GM23338 (cell line): ENCODE measurements around the gene STPG4. TPM values are rescaled to one million over a fixed set of nuclear protein-coding genes. Genes with fewer than 3 reads are reported as not detected.

Source experiments
- ATAC-seq: fragments of 200-7000 bp; cut with Tn5 transposase; 3 replicates; pipeline ENCODE4 v1.9.1; 2020
- DNase-seq: peaks from one replicate; pipeline ENCODE4 v3.0.0-alpha.2; 2015; ENCODE audit warnings: low spot score
- H2AFZ ChIP-seq: fragments of 200-600 bp; sonication (generic); 2 replicates; pipeline ENCODE4 v1.8.0; 2016; ENCODE audit warnings: antibody characterized with exemption, mild to moderate bottlenecking, moderate library complexity
- H3F3A ChIP-seq: fragments of 200-600 bp; sonication (generic); replicated peaks from 2 replicates; pipeline ENCODE4 v1.8.0; 2017; ENCODE audit warnings: antibody characterized with exemption, mixed run types, low read depth
- H3K27ac ChIP-seq: fragments of 200-600 bp; sonication (generic); 2 replicates; pipeline ENCODE4 v1.6.1; 2016; ENCODE audit warnings: low read depth
- H3K27me3 ChIP-seq: fragments of 200-600 bp; sonication (generic); 2 replicates; pipeline ENCODE4 v1.8.0; 2016; ENCODE audit warnings: mild to moderate bottlenecking, mixed run types, moderate library complexity; ENCODE audit not compliant: insufficient read depth
- H3K36me3 ChIP-seq: fragments of 200-600 bp; sonication (generic); 2 replicates; pipeline ENCODE4 v1.8.0; 2016; ENCODE audit warnings: mild to moderate bottlenecking; ENCODE audit not compliant: insufficient read depth
- H3K4me1 ChIP-seq: fragments of 200-600 bp; sonication (generic); 2 replicates; pipeline ENCODE4 v1.8.0; 2016; ENCODE audit warnings: mild to moderate bottlenecking, moderate library complexity; ENCODE audit not compliant: insufficient read depth
- H3K4me2 ChIP-seq: fragments of 200-600 bp; sonication (generic); 2 replicates; pipeline ENCODE4 v1.7.1; 2017; ENCODE audit warnings: mixed run types
- H3K4me3 ChIP-seq: fragments of 200-600 bp; sonication (generic); 2 replicates; pipeline ENCODE4 v1.6.1; 2016; ENCODE audit warnings: mixed run types
- H3K79me2 ChIP-seq: fragments of 200-600 bp; sonication (generic); replicated peaks from 2 replicates; pipeline ENCODE4 v1.8.0; 2017; ENCODE audit warnings: mild to moderate bottlenecking; ENCODE audit not compliant: insufficient read depth
- H3K9me2 ChIP-seq: fragments of 200-600 bp; sonication (generic); 2 replicates; pipeline ENCODE4 v1.8.0; 2017; ENCODE audit not compliant: insufficient read depth
- H4K20me1 ChIP-seq: fragments of 200-600 bp; sonication (generic); replicated peaks from 2 replicates; pipeline ENCODE4 v1.8.0; 2017; ENCODE audit warnings: mild to moderate bottlenecking; ENCODE audit not compliant: insufficient read depth
- H3K27ac Mint-ChIP-seq: 2 replicates; pipeline ENCODE4 v1.8.0; 2020; ENCODE audit warnings: inconsistent platforms, mild to moderate bottlenecking, moderate library complexity, mixed read lengths
- H3K27me3 Mint-ChIP-seq: 3 replicates; pipeline ENCODE4 v1.8.0; 2022; ENCODE audit warnings: low read depth, mild to moderate bottlenecking, moderate library complexity, mixed read lengths, inconsistent platforms; ENCODE audit not compliant: insufficient read depth, poor library complexity
- H3K36me3 Mint-ChIP-seq: 3 replicates; pipeline ENCODE4 v1.8.0; 2021; ENCODE audit warnings: low read depth, mild to moderate bottlenecking, inconsistent platforms, moderate library complexity, mixed read lengths
- H3K4me1 Mint-ChIP-seq: 3 replicates; pipeline ENCODE4 v1.8.0; 2020; ENCODE audit warnings: mild to moderate bottlenecking, inconsistent platforms, mixed read lengths
- H3K4me3 Mint-ChIP-seq: 3 replicates; pipeline ENCODE4 v1.8.0; 2021; ENCODE audit warnings: moderate library complexity, mild to moderate bottlenecking, inconsistent platforms, mixed read lengths
- H3K9me3 Mint-ChIP-seq: 3 replicates; pipeline ENCODE4 v1.8.0; 2020; ENCODE audit warnings: moderate library complexity, mild to moderate bottlenecking, inconsistent platforms, mixed read lengths
- CREB1 ChIP-seq: fragments of 250-450 bp; sonication (Bioruptor Pico); IDR thresholded peaks from 2 replicates; pipeline ENCODE4 v1.5.0; 2020; ENCODE audit warnings: low read depth, mild to moderate bottlenecking, moderate library complexity
- EZH2 ChIP-seq: fragments of 200-600 bp; sonication (generic); IDR thresholded peaks from one replicate; pipeline ENCODE4 v1.8.0; 2017; ENCODE audit warnings: antibody characterized with exemption, mild to moderate bottlenecking, low read depth; ENCODE audit not compliant: unreplicated experiment
- JUNB ChIP-seq: IDR thresholded peaks from one replicate; pipeline ENCODE4 v1.6.1; 2016; ENCODE audit warnings: antibody characterized with exemption; ENCODE audit not compliant: unreplicated experiment
- NANOG ChIP-seq: IDR thresholded peaks from 2 replicates; pipeline ENCODE4 v1.6.1; 2016; ENCODE audit warnings: antibody characterized with exemption, borderline replicate concordance
- POLR2AphosphoS5 ChIP-seq: IDR thresholded peaks from 2 replicates; pipeline ENCODE4 v1.6.1; 2016; ENCODE audit warnings: antibody characterized with exemption, low read depth
- ZNF114 ChIP-seq: fragments of 250-450 bp; sonication (Bioruptor Pico); IDR thresholded peaks from 2 replicates; pipeline ENCODE4 v1.5.0; 2020; ENCODE audit warnings: mild to moderate bottlenecking, moderate library complexity
- polyA plus RNA-seq: library from polyadenylated mRNA; unstranded; fragments of >200 nt; fragmentation: Nextera tagmentation; extraction: Ambion mirVana; gene quantifications from 2 replicates; pipeline ENCODE4 v1.2.1, GENCODE V29; 2016
- total RNA-seq: library from RNA; depleted of rRNA; stranded (reverse); fragments of >200 nt; shearing (Covaris generic); gene quantifications from 2 replicates; pipeline ENCODE4 v1.2.3, GENCODE V29; 2014
- TF ChIP-seq, protein P1 (sequence below): IDR thresholded peaks from one replicate; pipeline ENCODE4 v1.6.1; 2018; ENCODE audit warnings: antibody characterized with exemption; ENCODE audit not compliant: unreplicated experiment
- TF ChIP-seq, protein P2 (sequence below), 2 experiments: fragments of 200-600 bp in 1 of 2; sonication (generic) in 1 of 2; conservative IDR thresholded peaks; 2 replicates each; pipeline versions ENCODE4 v1.5.1 to v1.6.1; 2016 to 2017; ENCODE audit warnings: antibody characterized with exemption in 2 of 2, low read depth in 2 of 2, mild to moderate bottlenecking in 2 of 2, moderate library complexity in 1 of 2
- TF ChIP-seq, protein P3 (sequence below): IDR thresholded peaks from 2 replicates; pipeline ENCODE4 v1.6.1; 2016; ENCODE audit warnings: antibody characterized with exemption

The STPG4 gene
- total and polyA plus RNA-seq, 2 experiments from 2014 or later: 0.28 TPM; not detected in 1

DNA sequence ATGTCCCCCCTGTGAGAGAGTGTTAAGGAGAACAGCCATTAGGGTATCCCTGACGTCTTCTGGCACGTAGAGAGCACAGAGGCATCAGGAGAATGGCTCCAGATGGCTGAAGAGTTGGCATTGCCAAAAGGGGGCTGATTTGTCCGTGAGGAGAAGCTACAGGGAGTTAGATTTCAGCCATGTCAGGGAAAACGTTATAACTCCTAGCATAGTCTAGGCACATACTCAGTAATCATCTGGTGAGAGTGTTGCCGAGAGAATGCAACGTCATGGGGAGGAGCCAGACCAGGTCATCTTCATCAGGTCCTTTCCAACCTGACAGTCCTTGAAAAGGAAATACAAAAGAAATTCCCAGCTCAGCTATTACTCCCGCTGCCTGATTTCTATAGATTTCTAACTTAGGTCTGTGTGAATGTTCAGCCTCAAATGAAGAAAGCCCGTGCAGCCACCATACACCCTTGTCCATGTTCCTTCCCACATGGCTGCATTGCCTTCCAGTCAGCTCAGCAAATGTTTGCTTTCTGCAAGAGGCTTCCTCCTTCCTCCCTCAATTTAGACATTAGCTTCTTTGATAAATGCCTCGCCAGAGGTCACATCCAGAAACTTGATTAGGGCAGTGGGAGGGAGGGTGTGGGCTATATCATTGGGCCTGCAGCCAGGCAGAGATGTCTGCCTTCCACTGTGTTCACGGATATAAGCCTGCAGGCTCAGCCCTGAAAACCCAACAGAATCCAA, 93.0 kb downstream of the STPG4 start (continued):
- TF ChIP-seq, protein P1, sequence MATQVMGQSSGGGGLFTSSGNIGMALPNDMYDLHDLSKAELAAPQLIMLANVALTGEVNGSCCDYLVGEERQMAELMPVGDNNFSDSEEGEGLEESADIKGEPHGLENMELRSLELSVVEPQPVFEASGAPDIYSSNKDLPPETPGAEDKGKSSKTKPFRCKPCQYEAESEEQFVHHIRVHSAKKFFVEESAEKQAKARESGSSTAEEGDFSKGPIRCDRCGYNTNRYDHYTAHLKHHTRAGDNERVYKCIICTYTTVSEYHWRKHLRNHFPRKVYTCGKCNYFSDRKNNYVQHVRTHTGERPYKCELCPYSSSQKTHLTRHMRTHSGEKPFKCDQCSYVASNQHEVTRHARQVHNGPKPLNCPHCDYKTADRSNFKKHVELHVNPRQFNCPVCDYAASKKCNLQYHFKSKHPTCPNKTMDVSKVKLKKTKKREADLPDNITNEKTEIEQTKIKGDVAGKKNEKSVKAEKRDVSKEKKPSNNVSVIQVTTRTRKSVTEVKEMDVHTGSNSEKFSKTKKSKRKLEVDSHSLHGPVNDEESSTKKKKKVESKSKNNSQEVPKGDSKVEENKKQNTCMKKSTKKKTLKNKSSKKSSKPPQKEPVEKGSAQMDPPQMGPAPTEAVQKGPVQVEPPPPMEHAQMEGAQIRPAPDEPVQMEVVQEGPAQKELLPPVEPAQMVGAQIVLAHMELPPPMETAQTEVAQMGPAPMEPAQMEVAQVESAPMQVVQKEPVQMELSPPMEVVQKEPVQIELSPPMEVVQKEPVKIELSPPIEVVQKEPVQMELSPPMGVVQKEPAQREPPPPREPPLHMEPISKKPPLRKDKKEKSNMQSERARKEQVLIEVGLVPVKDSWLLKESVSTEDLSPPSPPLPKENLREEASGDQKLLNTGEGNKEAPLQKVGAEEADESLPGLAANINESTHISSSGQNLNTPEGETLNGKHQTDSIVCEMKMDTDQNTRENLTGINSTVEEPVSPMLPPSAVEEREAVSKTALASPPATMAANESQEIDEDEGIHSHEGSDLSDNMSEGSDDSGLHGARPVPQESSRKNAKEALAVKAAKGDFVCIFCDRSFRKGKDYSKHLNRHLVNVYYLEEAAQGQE: no peak
- TF ChIP-seq, protein P2, sequence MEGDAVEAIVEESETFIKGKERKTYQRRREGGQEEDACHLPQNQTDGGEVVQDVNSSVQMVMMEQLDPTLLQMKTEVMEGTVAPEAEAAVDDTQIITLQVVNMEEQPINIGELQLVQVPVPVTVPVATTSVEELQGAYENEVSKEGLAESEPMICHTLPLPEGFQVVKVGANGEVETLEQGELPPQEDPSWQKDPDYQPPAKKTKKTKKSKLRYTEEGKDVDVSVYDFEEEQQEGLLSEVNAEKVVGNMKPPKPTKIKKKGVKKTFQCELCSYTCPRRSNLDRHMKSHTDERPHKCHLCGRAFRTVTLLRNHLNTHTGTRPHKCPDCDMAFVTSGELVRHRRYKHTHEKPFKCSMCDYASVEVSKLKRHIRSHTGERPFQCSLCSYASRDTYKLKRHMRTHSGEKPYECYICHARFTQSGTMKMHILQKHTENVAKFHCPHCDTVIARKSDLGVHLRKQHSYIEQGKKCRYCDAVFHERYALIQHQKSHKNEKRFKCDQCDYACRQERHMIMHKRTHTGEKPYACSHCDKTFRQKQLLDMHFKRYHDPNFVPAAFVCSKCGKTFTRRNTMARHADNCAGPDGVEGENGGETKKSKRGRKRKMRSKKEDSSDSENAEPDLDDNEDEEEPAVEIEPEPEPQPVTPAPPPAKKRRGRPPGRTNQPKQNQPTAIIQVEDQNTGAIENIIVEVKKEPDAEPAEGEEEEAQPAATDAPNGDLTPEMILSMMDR (conservative IDR thresholded peaks at IDR 0.05; ENCODE audit: low read depth in 2 of 2): no peak
- TF ChIP-seq ZNF114 (no peak), NANOG (no peak)

DNA sequence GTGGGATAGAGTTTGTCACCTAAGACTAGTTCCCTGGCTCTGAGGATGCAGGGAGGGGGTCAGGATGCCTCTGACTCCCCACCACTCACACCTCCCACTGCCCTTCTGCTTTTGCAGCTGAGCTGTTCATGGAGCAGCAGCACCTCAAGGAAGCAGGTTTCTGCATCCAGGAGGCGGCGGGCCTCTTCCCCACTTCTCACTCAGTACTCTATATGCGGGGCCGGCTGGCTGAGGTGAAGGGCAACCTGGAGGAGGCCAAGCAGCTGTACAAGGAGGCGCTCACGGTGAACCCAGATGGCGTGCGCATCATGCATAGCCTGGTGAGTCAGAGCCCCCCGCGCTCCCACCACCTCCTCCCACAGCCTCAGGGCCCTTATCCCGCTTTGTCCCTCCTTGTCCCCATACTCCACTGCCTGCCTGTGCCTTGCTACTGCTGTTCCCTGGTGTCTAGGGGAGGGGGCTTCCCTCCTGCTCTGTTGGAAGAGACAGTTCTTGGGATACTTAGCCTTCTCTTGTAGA, 94.4 kb downstream of the STPG4 start:
- no peak overlapping the region for H3K4me2 ChIP-seq
- H3K9me2 ChIP-seq: no peaks in the 10 kb centered on the region
- no peaks in the 10 kb centered on the region for H3K9me3 Mint-ChIP-seq
- ATAC-seq (no peak), DNase-seq (no peak)
- H3K36me3 Mint-ChIP-seq: no peaks in the 10 kb centered on the region
- no peaks in the 10 kb centered on the region for H3K36me3 ChIP-seq
- no peak overlapping the region for H3K27ac ChIP-seq
- no peaks in the 10 kb centered on the region for H3K27me3 ChIP-seq
- no peaks in the 10 kb centered on the region for H3K79me2 ChIP-seq
- TF ChIP-seq, protein P2 (conservative IDR thresholded peaks at IDR 0.05; ENCODE audit: low read depth in 2 of 2): no peak
- TF ChIP-seq, protein P3, sequence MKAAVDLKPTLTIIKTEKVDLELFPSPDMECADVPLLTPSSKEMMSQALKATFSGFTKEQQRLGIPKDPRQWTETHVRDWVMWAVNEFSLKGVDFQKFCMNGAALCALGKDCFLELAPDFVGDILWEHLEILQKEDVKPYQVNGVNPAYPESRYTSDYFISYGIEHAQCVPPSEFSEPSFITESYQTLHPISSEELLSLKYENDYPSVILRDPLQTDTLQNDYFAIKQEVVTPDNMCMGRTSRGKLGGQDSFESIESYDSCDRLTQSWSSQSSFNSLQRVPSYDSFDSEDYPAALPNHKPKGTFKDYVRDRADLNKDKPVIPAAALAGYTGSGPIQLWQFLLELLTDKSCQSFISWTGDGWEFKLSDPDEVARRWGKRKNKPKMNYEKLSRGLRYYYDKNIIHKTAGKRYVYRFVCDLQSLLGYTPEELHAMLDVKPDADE: no peak
- TF ChIP-seq EZH2: no peak
- TF ChIP-seq CREB1: no peak
- TF ChIP-seq, protein P1: no peak
- no peak for TF ChIP-seq POLR2AphosphoS5
- no peak for TF ChIP-seq JUNB
- TF ChIP-seq NANOG: no peak
- H3K4me3 ChIP-seq: no peak overlapping the region
- peaks cover 4% of the 10 kb centered on the region for H3K27me3 Mint-ChIP-seq
- peaks cover 29% of the 10 kb centered on the region for H3K4me1 ChIP-seq
- H2AFZ ChIP-seq: no peak overlapping the region
- H3K4me1 Mint-ChIP-seq: peaks cover 42% of the 10 kb centered on the region
- no peak overlapping the region for H3K27ac Mint-ChIP-seq
- H3K4me3 Mint-ChIP-seq: no peak overlapping the region
- no peaks in the 10 kb centered on the region for H4K20me1 ChIP-seq
- H3F3A ChIP-seq: no peaks in the 10 kb centered on the region
